ENCODE results near the gene COIL.
"Not testable (repeated sequence)": the region's sequence is repeated elsewhere in the genome, so short reads cannot be mapped to it uniquely, and the experiment has no call there.

The COIL gene

GRCh38 chr17:56960596-56961538 is at the start of gene COIL:
Gene COIL, minus strand, starts transcription at chr17:56961050. Its CDS starts 31 bp downstream, at chr17:56961019.
- peak; percentile 90 to 93 for DNase-seq (ENCODE audit: low read depth in 1 of 2, low spot score in 1 of 2)

DNA sequence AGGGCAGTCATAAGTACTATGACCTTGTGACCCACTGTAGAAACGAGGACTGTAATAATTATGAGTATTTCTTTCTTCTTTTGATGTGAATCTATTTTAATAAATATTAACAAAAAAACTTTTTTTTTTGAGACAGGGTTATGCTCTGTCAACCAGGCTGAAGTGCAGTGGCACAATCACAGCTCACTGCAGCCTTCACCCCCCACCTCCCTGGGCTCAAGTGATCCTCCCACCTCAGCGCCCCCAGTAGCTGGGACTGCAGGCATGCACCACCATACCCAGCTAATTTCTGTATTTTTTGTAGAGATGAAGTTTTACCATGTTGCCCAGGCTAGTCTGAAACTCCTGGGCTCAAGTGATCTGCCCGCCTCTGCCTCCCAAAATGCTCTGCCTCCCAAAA is 49.6 kb upstream of the COIL start:
- no peak for DNase-seq (ENCODE audit: low read depth in 1 of 2, low spot score in 1 of 2)

- peak in 1 of 2 donors; percentile 11 for DNase-seq (ENCODE audit: low read depth in 1 of 2, low spot score in 1 of 2)
Observed at GRCh38 chr17:57009737-57010445, 49.0 kb upstream of the COIL start.

GRCh38 chr17:57008958-57009357 is 48.1 kb upstream of the COIL start:
- no peak for DNase-seq (ENCODE audit: low read depth in 1 of 2, low spot score in 1 of 2)

GRCh38 chr17:57006040-57006439 is 45.2 kb upstream of the COIL start:
- no peak for DNase-seq (ENCODE audit: low read depth in 1 of 2, low spot score in 1 of 2)

GRCh38 chr17:57004944-57005579 is 44.2 kb upstream of the COIL start:
- no peak for DNase-seq (ENCODE audit: low read depth in 1 of 2, low spot score in 1 of 2)

- no peak for DNase-seq (ENCODE audit: low read depth in 1 of 2, low spot score in 1 of 2)
Observed at GRCh38 chr17:57002904-57003303, 42.1 kb upstream of the COIL start.

- DNase-seq (ENCODE audit: low read depth in 1 of 2, low spot score in 1 of 2) = no peak
Observed at GRCh38 chr17:57001541-57001940, 40.7 kb upstream of the COIL start.

- no peak for DNase-seq (ENCODE audit: low read depth in 1 of 2, low spot score in 1 of 2)
Observed at GRCh38 chr17:56997313-56997712, 36.5 kb upstream of the COIL start.

- DNase-seq (ENCODE audit: low read depth in 1 of 2, low spot score in 1 of 2) = no peak
Observed at GRCh38 chr17:56995766-56996165, 34.9 kb upstream of the COIL start.

DNA sequence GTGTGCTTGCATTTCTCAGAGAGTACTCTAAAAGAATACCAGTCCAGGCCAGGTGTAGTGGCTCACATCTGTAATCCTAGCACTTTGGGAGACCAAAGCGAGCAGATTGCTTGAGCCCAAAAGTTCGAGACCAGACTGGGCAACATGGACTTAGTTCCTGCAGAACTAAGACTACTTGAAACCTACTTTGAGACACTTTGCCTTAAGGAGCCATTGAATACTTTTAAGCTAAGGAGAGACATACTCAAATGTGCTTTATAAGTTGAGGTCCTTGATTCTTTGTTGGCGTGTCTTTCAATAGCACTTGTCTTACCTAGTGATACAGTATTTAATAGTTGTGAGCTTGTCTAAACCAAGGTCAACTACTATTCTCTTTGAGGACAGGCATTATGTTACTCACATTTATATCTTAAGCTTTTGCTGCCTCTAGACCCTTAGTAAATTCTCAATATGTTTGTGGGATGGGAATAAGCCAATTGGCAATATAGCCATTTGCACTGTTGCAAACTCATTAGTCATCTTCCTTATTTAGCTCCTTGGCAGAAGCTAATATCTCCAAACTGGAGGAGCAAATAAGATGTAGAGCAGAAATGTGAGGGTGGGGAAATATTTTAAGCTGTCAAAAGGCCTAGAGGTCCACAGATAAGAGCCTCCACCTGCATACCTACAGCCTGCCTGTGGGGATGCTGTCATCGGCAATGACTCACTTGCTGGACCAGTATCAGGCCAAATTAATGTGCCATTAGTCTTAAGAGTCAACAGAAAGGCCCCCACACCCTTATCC is 33.4 kb upstream of the COIL start:
- no peak for DNase-seq (ENCODE audit: low read depth in 1 of 2, low spot score in 1 of 2)

DNA sequence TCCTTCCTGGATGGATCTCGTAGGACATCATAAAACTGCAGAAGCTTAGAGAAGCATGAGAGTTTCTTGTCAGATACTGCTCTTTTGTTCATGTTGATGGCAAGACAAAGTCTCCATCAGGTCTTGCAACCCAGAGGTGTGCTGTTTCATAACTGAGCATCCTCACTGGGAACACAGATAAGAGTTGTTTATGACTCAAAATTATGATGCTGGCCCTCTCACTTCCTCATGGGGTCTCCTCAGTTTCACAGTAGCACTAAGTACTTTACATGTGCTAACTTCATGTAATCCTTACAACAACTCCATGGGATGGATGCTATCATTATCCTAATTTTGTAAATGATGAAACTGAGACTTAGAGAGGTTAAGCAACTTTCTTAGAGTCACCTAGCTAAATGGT is 31.5 kb upstream of the COIL start:
- DNase-seq (ENCODE audit: low read depth in 1 of 2, low spot score in 1 of 2) = no peak

- no peak for DNase-seq (ENCODE audit: low read depth in 1 of 2, low spot score in 1 of 2)
Observed at GRCh38 chr17:56988901-56989572, 28.2 kb upstream of the COIL start.

GRCh38 chr17:56987283-56987834 is 26.5 kb upstream of the COIL start:
- DNase-seq (ENCODE audit: low read depth in 1 of 2, low spot score in 1 of 2) = no peak

GRCh38 chr17:56985371-56986162 is 24.7 kb upstream of the COIL start:
- no peak for DNase-seq (ENCODE audit: low read depth in 1 of 2, low spot score in 1 of 2)

- no peak for DNase-seq (ENCODE audit: low read depth in 1 of 2, low spot score in 1 of 2)
Observed at GRCh38 chr17:56983366-56983765, 22.5 kb upstream of the COIL start.

DNA sequence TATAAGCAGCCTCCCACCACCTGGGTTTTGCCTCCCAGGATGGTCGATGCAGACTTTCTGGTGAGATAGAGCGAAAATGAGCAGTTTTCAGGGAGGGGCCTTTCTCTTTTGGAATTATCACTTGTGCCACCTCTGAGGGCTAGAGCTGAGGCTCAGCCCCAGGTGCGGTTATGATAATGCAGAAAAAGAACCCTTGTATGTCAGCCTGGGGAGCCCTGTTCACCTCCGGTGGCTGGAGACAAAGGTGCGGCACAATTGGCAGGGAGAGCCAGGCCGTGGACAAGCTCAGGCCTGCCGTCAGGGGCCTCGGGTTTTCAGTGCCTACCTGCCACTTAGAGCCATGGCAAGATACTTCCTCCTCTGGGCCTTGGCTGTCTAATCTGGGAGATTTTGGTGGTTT is 21.5 kb upstream of the COIL start:
- DNase-seq (ENCODE audit: low read depth in 1 of 2, low spot score in 1 of 2) = no peak

DNA sequence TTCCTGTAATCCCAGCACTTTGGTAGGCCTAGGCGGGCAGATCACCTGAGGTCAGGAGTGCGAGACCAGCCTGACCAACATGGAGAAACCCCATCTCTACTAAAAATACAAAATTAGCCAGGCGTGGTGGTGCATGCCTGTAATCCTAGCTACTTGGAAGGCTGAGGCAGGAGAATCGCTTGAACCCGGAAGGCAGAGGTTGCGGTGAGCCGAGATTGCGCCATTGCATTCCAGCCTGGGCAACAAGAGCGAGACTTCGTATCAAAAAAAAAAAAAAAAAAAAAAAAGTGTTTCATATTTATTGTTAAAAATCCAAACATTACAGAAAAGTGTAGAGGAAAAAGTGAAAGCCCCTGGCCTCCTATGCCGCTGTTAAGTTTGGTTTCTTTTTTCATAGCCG is 19.7 kb upstream of the COIL start:
- not testable (repeated sequence) for DNase-seq (ENCODE audit: low read depth in 1 of 2, low spot score in 1 of 2)

DNA sequence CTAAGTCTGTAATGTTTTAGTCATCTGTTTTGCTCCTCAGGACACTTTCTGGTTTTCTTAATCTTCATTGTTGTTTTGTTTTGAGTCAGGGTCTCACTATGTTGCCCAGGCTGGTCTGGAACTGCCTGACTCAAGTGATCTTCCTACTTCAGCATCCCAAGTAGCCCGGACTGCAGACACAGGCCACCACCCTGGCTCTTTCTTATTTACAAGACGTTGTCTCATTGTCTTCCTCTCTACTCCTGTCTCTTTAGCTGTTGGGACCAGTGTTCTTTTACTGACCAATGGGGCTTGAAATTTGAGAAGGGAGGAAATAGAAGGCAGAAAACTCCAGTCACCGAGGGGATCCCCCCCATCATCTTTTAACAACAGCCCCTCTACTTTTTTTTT is 18.2 kb upstream of the COIL start:
- DNase-seq (ENCODE audit: low read depth in 1 of 2, low spot score in 1 of 2) = no peak

All from activated T-helper 1 cell treated with anti-CD3 and anti-CD28 coated beads, Interleukin-2, amount 50 U/mL, for 16 hours (primary cell).